ENCODE measurements around the gene BICRA.

GRCh38 chr19:47580397-47580796 is 28.5 kb upstream of the BICRA start:
- no peak for TF ChIP-seq POLR2AphosphoS5 (IDR thresholded peaks at IDR 0.05)
- TF ChIP-seq EP300 (IDR thresholded peaks at IDR 0.05), result no peak
- TF ChIP-seq, protein P1, sequence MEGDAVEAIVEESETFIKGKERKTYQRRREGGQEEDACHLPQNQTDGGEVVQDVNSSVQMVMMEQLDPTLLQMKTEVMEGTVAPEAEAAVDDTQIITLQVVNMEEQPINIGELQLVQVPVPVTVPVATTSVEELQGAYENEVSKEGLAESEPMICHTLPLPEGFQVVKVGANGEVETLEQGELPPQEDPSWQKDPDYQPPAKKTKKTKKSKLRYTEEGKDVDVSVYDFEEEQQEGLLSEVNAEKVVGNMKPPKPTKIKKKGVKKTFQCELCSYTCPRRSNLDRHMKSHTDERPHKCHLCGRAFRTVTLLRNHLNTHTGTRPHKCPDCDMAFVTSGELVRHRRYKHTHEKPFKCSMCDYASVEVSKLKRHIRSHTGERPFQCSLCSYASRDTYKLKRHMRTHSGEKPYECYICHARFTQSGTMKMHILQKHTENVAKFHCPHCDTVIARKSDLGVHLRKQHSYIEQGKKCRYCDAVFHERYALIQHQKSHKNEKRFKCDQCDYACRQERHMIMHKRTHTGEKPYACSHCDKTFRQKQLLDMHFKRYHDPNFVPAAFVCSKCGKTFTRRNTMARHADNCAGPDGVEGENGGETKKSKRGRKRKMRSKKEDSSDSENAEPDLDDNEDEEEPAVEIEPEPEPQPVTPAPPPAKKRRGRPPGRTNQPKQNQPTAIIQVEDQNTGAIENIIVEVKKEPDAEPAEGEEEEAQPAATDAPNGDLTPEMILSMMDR (IDR thresholded peaks at IDR 0.05), result no peak
